Activated T-helper 17 cell treated with anti-CD3 and anti-CD28 coated beads, Interleukin-2, amount 50 U/mL, for 72 hours (primary cell): ENCODE data around the gene OXNAD1. TPM values are rescaled to one million over a fixed set of nuclear protein-coding genes. Genes with fewer than 3 reads are reported as not detected.
A peak's percentile ranks its signal among the peaks of the same experiment; 100 is the strongest.
"Not testable (repeated sequence)": the region's sequence is repeated elsewhere in the genome, so short reads cannot be mapped to it uniquely, and the experiment has no call there.

Source experiments
- ATAC-seq: fragments of 150-1000 bp; cut with Tn5 transposase; replicated peaks from 2 replicates; pipeline ENCODE4 v1.10.0; 2021; ENCODE audit warnings: mild to moderate bottlenecking, moderate library complexity
- H3K27ac Mint-ChIP-seq: one replicate; pipeline ENCODE4 v1.8.0; 2022; ENCODE audit warnings: mixed read lengths
- H3K27me3 Mint-ChIP-seq: one replicate; pipeline ENCODE4 v1.8.0; 2022; ENCODE audit warnings: mixed read lengths
- H3K36me3 Mint-ChIP-seq: one replicate; pipeline ENCODE4 v1.8.0; 2022; ENCODE audit warnings: low read depth, mild to moderate bottlenecking, mixed read lengths
- H3K4me1 Mint-ChIP-seq: one replicate; pipeline ENCODE4 v1.8.0; 2022; ENCODE audit warnings: mixed read lengths
- H3K4me3 Mint-ChIP-seq: one replicate; pipeline ENCODE4 v1.8.0; 2022; ENCODE audit warnings: mild to moderate bottlenecking, mixed read lengths
- H3K9me3 Mint-ChIP-seq: one replicate; pipeline ENCODE4 v1.8.0; 2022; ENCODE audit warnings: mixed read lengths
- total RNA-seq, 2 donors: library from RNA; stranded (reverse); gene quantifications; one replicate each; pipeline ENCODE4 v1.2.3, GENCODE V29; 2022

OXNAD1 gene
- total RNA-seq, 2 donors from 2014 or later: 31.4 to 32.4 TPM

DNA sequence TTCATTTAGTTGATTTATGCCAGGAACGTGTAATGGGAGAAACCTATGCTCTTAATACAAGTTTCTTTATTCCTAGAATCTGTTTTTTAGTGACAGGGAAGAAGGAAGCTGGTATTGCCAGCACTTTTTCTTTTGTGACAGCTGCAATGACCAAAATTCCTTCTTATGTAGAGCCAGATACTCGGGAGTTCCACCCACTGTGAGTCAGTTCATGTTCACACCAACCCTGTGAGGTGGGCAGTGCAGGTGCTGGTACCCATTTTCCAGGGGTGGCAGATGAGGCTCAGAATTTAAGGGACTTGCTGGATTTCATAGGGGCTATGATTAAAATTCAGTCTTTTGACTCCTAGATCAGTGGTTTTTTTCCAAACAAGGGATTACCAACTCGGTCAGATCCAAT lies 34.7 kb downstream of the OXNAD1 start:
- peak overlapping the region; percentile 93 for H3K4me3 Mint-ChIP-seq

DNA sequence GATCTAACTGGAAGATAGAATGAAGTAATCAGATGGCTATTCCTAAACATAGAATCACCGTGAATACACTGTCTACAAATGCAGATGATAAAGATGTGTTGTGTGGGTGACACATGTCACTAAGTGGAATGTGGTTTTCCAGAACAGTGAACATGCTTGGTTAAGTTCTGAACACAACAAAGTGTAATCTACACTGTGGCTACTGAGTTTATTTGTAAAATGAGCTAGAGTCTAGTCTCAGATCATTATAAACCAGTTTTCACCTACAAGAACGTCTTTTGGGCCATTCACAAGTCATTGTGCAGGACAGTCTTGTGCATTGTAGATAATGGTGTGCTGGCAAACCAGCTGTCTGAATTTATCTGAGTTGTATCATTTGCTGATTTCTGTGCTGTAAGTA lies 35.3 kb downstream of the OXNAD1 start:
- H3K9me3 Mint-ChIP-seq: no peaks in the 10 kb centered on the region
- no peaks in the 10 kb centered on the region for H3K27me3 Mint-ChIP-seq
- peak overlapping the region; percentile 95 for H3K27ac Mint-ChIP-seq
- peak overlapping the region; percentile 93 for H3K4me3 Mint-ChIP-seq
- peaks cover 92% of the 10 kb centered on the region for H3K36me3 Mint-ChIP-seq
- H3K4me1 Mint-ChIP-seq: peaks cover 85% of the 10 kb centered on the region
- ATAC-seq: peak; percentile 55

More for the DNA sequence above, 34.7 kb downstream of the OXNAD1 start:
- H3K9me3 Mint-ChIP-seq: no peaks in the 10 kb centered on the region
- H3K27ac Mint-ChIP-seq: peak overlapping the region; percentile 95
- H3K36me3 Mint-ChIP-seq: peaks cover 92% of the 10 kb centered on the region
- H3K27me3 Mint-ChIP-seq: no peaks in the 10 kb centered on the region
- no peak for ATAC-seq
- H3K4me1 Mint-ChIP-seq: peaks cover 83% of the 10 kb centered on the region

DNA sequence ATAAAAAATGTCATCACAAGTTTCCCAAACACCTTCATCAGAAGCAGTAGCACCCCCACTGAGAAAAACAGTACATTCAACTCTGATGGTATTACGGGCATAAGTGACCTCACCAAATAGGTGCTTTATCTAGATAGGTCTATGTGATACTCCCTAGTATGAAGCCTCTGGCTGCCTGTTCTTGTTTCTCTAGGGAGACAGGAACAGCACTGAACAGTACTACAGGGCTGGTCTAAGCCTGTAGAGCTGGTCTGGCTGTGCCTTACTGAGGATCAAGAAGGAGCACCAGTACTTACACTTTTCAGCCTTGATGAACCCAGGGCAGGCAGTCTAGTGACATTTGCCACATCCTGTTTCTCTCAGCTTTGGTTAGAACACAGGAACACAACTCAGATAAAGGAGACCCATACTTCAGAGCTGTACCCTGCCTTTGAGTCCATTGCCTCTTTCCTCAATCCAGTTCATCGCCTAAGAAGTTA lies 35.9 kb downstream of the OXNAD1 start:
- peak overlapping the region; percentile 95 for H3K27ac Mint-ChIP-seq
- H3K9me3 Mint-ChIP-seq: no peaks in the 10 kb centered on the region
- H3K4me3 Mint-ChIP-seq: peak overlapping the region; percentile 93
- no peaks in the 10 kb centered on the region for H3K27me3 Mint-ChIP-seq
- H3K36me3 Mint-ChIP-seq: peaks cover 92% of the 10 kb centered on the region
- H3K4me1 Mint-ChIP-seq: peaks cover 85% of the 10 kb centered on the region
- ATAC-seq: peak; percentile 60

DNA sequence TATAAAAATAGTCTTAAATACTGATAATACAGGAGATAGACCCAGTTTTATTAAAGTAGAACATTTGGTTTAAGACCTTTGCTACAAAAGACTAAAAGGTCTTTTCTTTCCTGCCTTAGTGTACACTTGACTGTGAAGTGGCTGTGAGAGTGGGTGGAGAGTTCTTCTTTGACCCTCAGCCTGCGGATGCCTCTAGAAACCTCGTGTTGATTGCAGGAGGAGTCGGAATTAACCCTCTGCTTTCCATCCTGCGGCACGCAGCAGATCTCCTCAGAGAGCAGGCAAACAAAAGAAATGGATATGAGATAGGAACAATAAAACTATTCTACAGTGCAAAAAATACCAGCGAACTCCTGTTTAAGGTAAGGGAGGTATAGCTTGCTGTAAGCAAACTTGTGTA lies 36.5 kb downstream of the OXNAD1 start:
- peaks cover 92% of the 10 kb centered on the region for H3K36me3 Mint-ChIP-seq
- peak overlapping the region; percentile 95 for H3K27ac Mint-ChIP-seq

DNA sequence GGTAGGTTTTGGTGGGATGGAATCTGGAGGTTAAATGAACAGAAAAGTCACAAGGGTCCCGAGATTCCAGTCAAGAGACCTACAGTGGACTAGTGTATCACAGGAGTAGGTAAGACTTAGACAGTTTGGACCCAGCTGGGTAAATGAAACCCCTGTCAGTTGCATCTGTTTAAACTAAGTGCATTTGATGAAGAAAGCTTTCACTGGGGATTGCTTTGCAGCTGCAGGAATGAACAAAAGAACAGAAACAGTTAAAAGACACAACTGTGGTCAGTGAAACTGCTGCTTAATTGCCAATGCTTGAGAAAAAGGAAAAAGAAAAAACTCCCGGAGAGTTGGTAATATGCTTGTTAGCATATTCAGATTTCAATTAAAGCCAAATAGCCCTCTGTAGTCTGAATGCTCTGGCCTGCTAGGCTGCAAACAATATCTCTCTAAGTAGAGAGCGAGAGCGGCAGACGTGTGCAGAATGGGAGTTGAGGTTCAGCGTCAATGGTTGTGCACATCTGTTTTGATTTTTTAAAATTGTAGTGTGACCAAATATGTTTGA lies 37.1 kb downstream of the OXNAD1 start:
- peaks cover 3% of the 10 kb centered on the region for H3K9me3 Mint-ChIP-seq
- H3K27me3 Mint-ChIP-seq: no peaks in the 10 kb centered on the region
- H3K36me3 Mint-ChIP-seq: peaks cover 92% of the 10 kb centered on the region
- H3K4me1 Mint-ChIP-seq: peaks cover 87% of the 10 kb centered on the region
- H3K27ac Mint-ChIP-seq: peak overlapping the region; percentile 95
- ATAC-seq: no peak
- H3K4me3 Mint-ChIP-seq: peak overlapping the region; percentile 93

More for the DNA sequence above, 36.5 kb downstream of the OXNAD1 start:
- peaks cover 85% of the 10 kb centered on the region for H3K4me1 Mint-ChIP-seq
- no peaks in the 10 kb centered on the region for H3K27me3 Mint-ChIP-seq
- ATAC-seq: peak; percentile 34
- peak overlapping the region; percentile 93 for H3K4me3 Mint-ChIP-seq
- no peaks in the 10 kb centered on the region for H3K9me3 Mint-ChIP-seq

DNA sequence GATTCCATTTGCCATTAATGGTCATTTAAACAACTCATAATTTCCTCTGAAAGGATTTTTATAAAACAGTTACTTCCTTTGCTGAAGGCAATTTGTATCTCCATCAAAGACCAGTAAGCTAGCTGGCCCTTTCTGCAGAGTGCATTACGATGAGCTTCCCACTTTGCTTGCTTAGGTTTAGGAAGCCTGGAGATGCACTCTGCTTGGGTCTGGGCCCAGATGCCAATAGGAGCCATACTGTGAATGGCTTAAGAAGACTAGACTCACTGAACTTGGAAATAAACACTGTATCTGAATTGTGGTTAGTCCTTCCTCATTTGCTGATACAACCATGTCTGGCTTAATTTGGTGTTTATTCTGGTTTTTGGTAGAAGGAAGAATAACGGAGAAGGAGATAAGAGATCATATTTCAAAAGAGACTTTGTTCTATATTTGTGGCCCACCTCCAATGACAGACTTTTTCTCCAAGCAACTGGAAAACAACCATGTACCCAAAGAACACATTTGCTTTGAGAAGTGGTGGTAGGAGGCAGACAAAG lies 38.1 kb downstream of the OXNAD1 start:
- ATAC-seq: no peak
- Mint-ChIP-seq H3K27me3 (no peaks in the 10 kb centered on the region), H3K36me3 (peaks cover 92% of the 10 kb centered on the region), H3K27ac (peak overlapping the region; percentile 42), H3K4me1 (peaks cover 88% of the 10 kb centered on the region), H3K9me3 (peaks cover 5% of the 10 kb centered on the region), H3K4me3 (peak overlapping the region; percentile 93)

DNA sequence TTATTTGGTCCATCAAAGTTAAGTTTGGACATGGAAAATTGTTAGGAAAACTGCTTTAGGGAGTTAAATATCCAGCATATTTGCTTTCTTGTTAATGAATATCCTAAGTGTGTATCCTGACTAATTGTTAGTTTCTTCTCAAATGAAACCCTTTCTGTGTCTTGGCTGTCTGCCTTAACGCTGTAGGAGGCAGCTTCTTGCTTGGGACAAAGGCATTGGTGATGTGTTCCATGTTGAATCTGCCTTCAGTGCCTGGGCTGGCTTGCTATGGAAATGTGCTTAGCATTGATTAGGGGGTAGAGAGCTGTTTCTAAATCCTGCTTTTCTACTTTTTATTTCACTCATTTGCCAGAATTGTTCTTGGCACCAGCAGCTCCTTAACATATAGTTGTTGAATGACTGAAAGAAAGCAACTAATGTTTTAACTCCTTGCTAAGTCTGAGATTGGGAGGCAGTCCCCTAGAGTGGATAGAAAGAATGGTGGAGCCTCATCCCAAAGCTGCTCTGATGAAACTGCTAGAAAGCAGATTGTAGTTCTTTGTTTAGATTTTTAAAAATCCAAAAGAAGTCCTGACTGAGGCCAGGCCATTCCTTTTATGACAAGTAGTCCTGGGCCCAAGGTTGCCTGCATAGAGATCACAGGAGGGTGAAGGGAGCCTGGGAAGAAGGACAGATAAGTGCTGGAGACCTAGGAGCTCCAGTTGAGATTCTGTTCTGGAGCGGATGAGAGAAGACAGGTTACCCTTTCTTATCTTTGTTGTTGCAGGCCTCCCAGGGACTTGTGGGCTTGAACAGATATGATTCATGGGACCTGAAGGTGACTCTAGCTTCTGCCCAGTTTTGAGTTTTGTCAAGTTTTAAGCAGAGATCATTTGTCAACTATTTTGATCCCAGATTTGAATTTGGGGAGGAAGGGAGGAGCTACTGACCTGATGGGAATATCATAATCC lies 39.3 kb downstream of the OXNAD1 start:
- peak; percentile 49 for ATAC-seq
- Mint-ChIP-seq H3K4me3 (peak overlapping the region; percentile 65), H3K27ac (peak overlapping the region; percentile 81)

DNA sequence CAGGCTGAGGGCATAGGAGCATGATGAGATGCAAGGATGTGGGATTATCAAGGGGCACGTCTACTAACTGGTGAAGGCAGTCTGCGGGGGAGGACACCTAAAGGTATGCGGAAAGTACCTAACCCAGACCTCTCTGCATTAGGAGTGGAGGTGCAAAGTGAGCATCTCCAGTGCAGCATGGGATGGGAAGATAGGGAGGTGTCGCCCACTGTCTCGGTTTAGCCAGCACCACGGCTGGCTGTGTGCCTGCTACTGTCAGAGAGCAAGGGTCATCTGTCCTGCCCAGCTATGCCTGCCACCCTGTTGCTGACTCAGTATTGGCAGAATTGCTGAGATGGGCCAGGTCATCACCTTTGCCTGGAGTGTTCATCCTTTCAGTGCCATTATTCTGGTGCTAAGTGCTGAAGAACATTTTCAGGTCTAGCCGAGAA lies 40.1 kb downstream of the OXNAD1 start:
- Mint-ChIP-seq H3K9me3 (peaks cover 5% of the 10 kb centered on the region), H3K36me3 (peaks cover 93% of the 10 kb centered on the region), H3K4me3 (peak overlapping the region; percentile 65), H3K27ac (peak overlapping the region; percentile 81), H3K4me1 (peaks cover 79% of the 10 kb centered on the region), H3K27me3 (no peaks in the 10 kb centered on the region)
- ATAC-seq: peak; percentile 51

More for the DNA sequence above, 39.3 kb downstream of the OXNAD1 start:
- no peaks in the 10 kb centered on the region for H3K27me3 Mint-ChIP-seq
- peaks cover 5% of the 10 kb centered on the region for H3K9me3 Mint-ChIP-seq
- peaks cover 92% of the 10 kb centered on the region for H3K36me3 Mint-ChIP-seq
- peaks cover 80% of the 10 kb centered on the region for H3K4me1 Mint-ChIP-seq

DNA sequence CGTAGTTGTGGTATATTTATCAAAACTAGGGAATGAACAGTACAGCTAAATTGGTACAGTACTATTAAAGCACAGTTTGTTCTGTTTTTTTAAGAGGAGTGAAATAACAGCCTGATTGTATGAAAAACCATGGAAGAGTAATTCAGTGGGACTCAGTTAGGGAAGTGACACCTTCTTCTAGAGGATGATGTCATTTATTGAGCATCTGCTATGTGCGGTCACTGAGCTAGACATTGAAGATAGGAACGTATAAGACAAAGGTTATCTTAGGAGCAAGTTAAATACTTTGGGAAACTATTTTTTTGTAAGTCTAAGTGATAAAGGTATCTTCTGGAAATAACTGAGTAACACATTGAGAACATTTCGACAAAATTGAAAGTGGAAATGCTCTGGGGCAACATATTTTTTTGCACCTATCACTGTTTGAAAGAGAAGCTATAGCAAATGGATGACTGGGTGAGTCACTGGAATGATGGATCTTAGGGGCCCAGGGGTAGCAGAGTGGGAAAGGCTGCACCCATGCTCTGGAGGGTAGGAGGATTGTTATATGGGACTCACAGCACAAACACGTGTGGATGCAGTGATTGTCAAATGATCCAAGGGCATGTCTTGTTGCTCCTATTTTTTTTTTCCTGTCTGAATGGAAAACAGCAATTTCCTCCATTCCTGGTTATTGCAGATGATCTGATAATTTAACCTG lies 43.0 kb downstream of the OXNAD1 start:
- peaks cover 92% of the 10 kb centered on the region for H3K36me3 Mint-ChIP-seq
- H3K4me1 Mint-ChIP-seq: peaks cover 72% of the 10 kb centered on the region
- peak overlapping the region; percentile 65 for H3K4me3 Mint-ChIP-seq
- H3K27me3 Mint-ChIP-seq: no peaks in the 10 kb centered on the region
- no peak for ATAC-seq
- H3K9me3 Mint-ChIP-seq: peaks cover 5% of the 10 kb centered on the region
- H3K27ac Mint-ChIP-seq: peak overlapping the region; percentile 81

DNA sequence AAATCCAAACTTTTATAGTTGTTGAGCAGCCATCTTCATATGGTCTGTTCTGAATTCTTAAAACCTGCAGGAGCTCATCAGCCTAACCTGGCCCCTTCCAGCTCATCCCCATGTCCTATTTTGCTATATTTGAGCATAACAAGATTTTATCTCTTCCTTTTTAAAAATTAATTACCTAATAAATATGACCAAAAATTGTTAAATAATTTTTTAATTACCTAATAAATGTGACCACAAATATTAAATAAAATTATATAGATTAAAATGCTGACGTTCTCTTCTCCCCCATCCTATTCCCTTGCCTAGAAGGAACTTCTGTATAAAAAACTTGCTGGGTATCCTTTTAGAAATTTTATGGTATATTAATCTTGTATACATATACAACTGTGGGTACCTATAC lies 43.7 kb downstream of the OXNAD1 start:
- no peak for ATAC-seq
- Mint-ChIP-seq H3K27ac (peak overlapping the region; percentile 93), H3K9me3 (peaks cover 5% of the 10 kb centered on the region), H3K27me3 (no peaks in the 10 kb centered on the region), H3K36me3 (peaks cover 92% of the 10 kb centered on the region), H3K4me1 (peaks cover 67% of the 10 kb centered on the region), H3K4me3 (peak overlapping the region; percentile 65)

DNA sequence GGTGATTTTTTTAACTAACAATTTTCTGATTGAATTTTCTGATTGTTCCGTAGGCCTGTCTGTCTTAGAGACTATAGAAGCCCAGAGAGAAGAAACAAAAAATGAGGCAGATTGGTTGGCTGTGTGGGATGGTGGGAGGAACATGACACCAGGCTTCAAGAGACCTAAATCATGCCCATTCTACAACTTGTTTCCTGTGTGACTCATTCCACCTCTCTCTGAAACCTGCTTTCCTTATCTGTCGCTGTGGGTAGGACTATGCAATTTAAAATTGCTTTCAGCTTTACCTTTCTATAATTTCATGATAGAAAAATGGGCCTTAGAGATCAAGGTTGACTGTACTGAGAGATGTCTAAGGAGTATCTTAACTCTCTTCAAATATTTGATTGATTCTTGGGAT lies 44.5 kb downstream of the OXNAD1 start:
- Mint-ChIP-seq H3K4me3 (peak overlapping the region; percentile 65), H3K27me3 (no peaks in the 10 kb centered on the region), H3K36me3 (peaks cover 91% of the 10 kb centered on the region), H3K4me1 (peaks cover 61% of the 10 kb centered on the region), H3K9me3 (peaks cover 5% of the 10 kb centered on the region), H3K27ac (peak overlapping the region; percentile 93)
- ATAC-seq: peak; percentile 79

DNA sequence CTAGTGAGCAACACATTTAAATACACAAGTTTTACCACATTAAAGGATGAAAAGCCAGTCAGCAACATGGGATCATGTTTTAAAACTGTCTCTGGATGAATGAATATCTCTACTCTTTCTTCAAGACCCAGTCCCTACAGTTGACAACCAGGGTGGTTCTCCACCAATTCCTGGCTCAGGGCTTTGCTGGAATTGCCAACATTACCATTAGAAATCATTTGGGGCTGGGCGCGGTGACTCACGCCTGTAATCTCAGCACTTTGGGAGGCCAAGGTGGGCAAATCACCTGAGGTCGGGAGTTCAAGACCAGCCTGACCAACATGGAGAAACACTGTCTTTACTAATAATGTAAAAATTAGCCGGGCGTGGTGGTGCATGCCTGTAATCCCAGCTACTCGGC lies 45.5 kb downstream of the OXNAD1 start:
- peaks cover 91% of the 10 kb centered on the region for H3K36me3 Mint-ChIP-seq
- H3K4me1 Mint-ChIP-seq: peaks cover 54% of the 10 kb centered on the region
- peak overlapping the region; percentile 93 for H3K27ac Mint-ChIP-seq
- not testable (repeated sequence) for H3K27me3 Mint-ChIP-seq, H3K9me3 Mint-ChIP-seq, ATAC-seq
- H3K4me3 Mint-ChIP-seq: peak overlapping the region; percentile 65

DNA sequence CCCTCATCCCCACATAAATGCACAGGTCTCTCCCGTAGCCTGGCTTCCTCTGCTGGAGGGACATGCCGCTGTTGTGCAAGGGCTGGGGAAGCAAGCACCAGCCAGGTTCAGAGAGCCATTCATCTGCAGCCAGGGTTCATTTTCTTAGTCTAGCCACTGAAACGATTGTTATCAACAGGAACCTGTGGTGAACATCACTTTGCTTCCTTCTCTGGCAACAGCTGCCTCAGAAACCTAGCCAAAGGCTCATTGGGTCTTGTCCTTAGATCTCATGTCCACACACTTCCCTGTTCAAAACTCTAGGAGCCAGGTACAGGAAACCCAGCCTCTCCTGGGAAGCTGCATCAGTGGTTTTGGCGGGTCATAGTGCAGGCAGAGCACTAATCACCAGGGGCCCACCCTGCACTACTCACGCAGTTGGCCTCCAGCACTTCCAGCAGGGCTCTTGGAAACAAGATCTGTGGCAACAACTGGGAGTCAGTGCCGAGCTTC lies 47.0 kb downstream of the OXNAD1 start:
- peaks cover 48% of the 10 kb centered on the region for H3K4me1 Mint-ChIP-seq
- H3K4me3 Mint-ChIP-seq: peak overlapping the region; percentile 79
- peak; percentile 47 for ATAC-seq
- peak overlapping the region; percentile 92 for H3K27ac Mint-ChIP-seq
- no peaks in the 10 kb centered on the region for H3K27me3 Mint-ChIP-seq
- H3K9me3 Mint-ChIP-seq: peaks cover 4% of the 10 kb centered on the region
- peaks cover 91% of the 10 kb centered on the region for H3K36me3 Mint-ChIP-seq
